Testis (tissue), 3 donors: ENCODE results near the gene TRIM9. TPM values are rescaled to one million over a fixed set of nuclear protein-coding genes. Genes with fewer than 3 reads are reported as not detected.

Experiments used
- DNase-seq: peaks from one replicate; pipeline ENCODE4 v3.0.0-alpha.2; 2019
- H3K27ac ChIP-seq, 2 donors: fragments of 200-600 bp; sonication (generic); one replicate each; pipeline ENCODE4 v1.5.1; 2019
- H3K27me3 ChIP-seq: fragments of 200-600 bp; sonication (generic); one replicate; pipeline ENCODE4 v1.5.1; 2019
- H3K36me3 ChIP-seq: fragments of 200-600 bp; sonication (generic); one replicate; pipeline ENCODE4 v1.5.1; 2017; ENCODE audit warnings: low read depth; ENCODE audit errors: missing control alignments
- H3K4me1 ChIP-seq: fragments of 200-600 bp; sonication (generic); one replicate; pipeline ENCODE4 v1.5.1; 2019
- H3K4me3 ChIP-seq, 2 donors: fragments of 200-600 bp; sonication (generic); one replicate each; pipeline ENCODE4 v1.5.1; 2017 to 2019
- H3K9me3 ChIP-seq: fragments of 200-600 bp; sonication (generic); one replicate; pipeline ENCODE4 v1.5.1; 2017
- POLR2A ChIP-seq: fragments of 450-650 bp; IDR thresholded peaks from one replicate; pipeline ENCODE4 v1.6.1; 2017; ENCODE audit warnings: antibody characterized with exemption, mild to moderate bottlenecking, moderate library complexity
- WGBS, 2 donors: methylation state at CpG; one replicate each; pipeline ENCODE4 v1.1.5; 2018; 5-methylcytosine and 5-hydroxymethylcytosine counted together
- intact Hi-C: fragments of 100-400 bp; cut with DNase I; formaldehyde crosslinking; loops from one replicate; pipeline ENCODE4 v1.15.1; 2023; ENCODE audit warnings: low total_unique reads
- polyA plus RNA-seq: library from polyadenylated mRNA; stranded (reverse); fragments of 350-450 nt; fragmentation: Illumina TruSeq; extraction: RNeasy Lipid Tissue Mini Kit (QIAGEN cat#74804); gene quantifications from one replicate; pipeline ENCODE4 v1.2.3, GENCODE V29; 2014; ENCODE audit warnings: low read depth, low replicate concordance; ENCODE audit not compliant: insufficient read depth
- total RNA-seq, 2 donors: library from RNA; depleted of rRNA; stranded (reverse); fragments of >200 nt; gene quantifications; one replicate each; pipeline ENCODE4 v1.2.3, GENCODE V29; 2016
- TF ChIP-seq, protein P1 (sequence below), 3 experiments: fragments of 450-650 bp in 2 of 3; fragments of 200-600 bp in 1 of 3; sonication (generic) in 1 of 3; IDR thresholded peaks; one replicate each; pipeline ENCODE4 v1.5.1; 2016 to 2019; ENCODE audit warnings: antibody characterized with exemption in 3 of 3, mild to moderate bottlenecking in 2 of 3, moderate library complexity in 1 of 3

The TRIM9 gene
- total and polyA plus RNA-seq, 3 donors from 2014 or later, result 2.1 to 8.5 (median 6.0) TPM

DNA sequence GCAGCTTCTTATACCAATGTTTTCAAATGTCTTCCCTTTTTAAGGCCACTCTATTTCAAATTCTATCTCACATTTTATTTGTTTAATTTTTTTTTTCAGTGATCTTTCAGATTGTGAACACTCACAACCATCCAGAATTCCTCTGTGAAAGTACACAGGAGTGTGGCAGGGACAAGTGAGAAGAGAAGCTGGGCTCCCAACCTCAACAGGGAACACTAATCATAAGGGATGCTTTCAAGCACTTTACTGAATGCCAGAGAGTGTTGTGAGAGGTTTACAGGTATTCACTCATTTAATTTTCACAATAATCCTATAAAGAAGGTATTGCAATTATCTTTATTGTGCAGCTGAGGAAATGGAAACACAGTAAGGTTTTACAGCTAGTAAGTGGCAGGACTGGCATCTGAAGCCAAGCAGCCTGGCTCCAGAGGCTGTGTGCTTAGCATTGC, 90.5 kb downstream of the TRIM9 start:
- no peaks in the 10 kb centered on the region for H3K36me3 ChIP-seq
- no peak for TF ChIP-seq POLR2A
- TF ChIP-seq, protein P1, sequence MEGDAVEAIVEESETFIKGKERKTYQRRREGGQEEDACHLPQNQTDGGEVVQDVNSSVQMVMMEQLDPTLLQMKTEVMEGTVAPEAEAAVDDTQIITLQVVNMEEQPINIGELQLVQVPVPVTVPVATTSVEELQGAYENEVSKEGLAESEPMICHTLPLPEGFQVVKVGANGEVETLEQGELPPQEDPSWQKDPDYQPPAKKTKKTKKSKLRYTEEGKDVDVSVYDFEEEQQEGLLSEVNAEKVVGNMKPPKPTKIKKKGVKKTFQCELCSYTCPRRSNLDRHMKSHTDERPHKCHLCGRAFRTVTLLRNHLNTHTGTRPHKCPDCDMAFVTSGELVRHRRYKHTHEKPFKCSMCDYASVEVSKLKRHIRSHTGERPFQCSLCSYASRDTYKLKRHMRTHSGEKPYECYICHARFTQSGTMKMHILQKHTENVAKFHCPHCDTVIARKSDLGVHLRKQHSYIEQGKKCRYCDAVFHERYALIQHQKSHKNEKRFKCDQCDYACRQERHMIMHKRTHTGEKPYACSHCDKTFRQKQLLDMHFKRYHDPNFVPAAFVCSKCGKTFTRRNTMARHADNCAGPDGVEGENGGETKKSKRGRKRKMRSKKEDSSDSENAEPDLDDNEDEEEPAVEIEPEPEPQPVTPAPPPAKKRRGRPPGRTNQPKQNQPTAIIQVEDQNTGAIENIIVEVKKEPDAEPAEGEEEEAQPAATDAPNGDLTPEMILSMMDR (IDR thresholded peaks at IDR 0.05), result no peak
- no peak overlapping the region for H3K4me3 ChIP-seq
- H3K4me1 ChIP-seq, result no peaks in the 10 kb centered on the region
- DNase-seq, result no peak
- H3K9me3 ChIP-seq, result no peaks in the 10 kb centered on the region
- H3K27ac ChIP-seq, result no peak overlapping the region
- no peaks in the 10 kb centered on the region for H3K27me3 ChIP-seq
- intact Hi-C loops, result no loop called here

DNA sequence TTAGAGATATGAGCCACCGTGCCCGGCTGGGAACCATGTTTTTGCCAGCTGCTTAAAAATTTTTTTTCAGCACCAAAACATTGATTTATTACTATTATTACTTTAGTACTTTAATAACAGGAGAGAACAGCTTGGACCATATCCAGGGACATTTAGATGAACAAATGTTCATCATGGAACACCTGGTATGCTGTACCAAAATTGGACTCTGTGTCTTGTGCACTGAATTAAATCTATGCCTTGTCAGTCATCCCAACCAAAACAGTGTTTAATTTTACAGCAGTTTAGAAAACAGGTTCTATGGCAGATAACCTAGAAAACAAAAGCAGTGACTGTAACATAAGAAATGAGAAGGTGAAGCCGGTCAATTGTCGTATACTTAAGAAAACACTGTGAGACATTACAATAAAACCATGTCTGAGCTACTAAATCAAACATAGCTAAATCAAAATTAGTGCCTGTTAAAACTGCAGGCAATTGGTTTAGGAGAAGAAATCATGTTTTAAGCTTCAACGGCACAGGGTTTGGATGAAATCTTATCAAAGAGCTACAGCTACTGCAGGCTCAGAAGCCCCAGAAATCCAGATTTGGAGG, 92.4 kb downstream of the TRIM9 start:
- Histone ChIP-seq H3K4me1 (no peaks in the 10 kb centered on the region), H3K9me3 (no peaks in the 10 kb centered on the region), H3K36me3 (no peaks in the 10 kb centered on the region), H3K27ac (no peak overlapping the region), H3K4me3 (no peak overlapping the region), H3K27me3 (no peaks in the 10 kb centered on the region)
- intact Hi-C loops, result no loop called here
- no peak for DNase-seq
- WGBS, 2 donors, result 74 to 82% methylated on average over 5 of the region's 5 CpGs
- TF ChIP-seq, protein P1 (IDR thresholded peaks at IDR 0.05), result no peak
- TF ChIP-seq POLR2A, result no peak

GRCh38 chr14:51000566-51000965, 94.3 kb downstream of the TRIM9 start:
- WGBS, 2 donors, result 82 to 91% methylated on average over 9 of the region's 9 CpGs

GRCh38 chr14:50999726-51000125, 95.2 kb downstream of the TRIM9 start:
- Histone ChIP-seq H3K27ac (no peak overlapping the region), H3K36me3 (no peaks in the 10 kb centered on the region), H3K27me3 (no peaks in the 10 kb centered on the region), H3K4me3 (no peak overlapping the region), H3K4me1 (no peaks in the 10 kb centered on the region), H3K9me3 (no peaks in the 10 kb centered on the region)
- TF ChIP-seq, protein P1 (IDR thresholded peaks at IDR 0.05), result no peak
- TF ChIP-seq POLR2A, result no peak
- DNase-seq, result no peak
- 95 to 97% methylated on average over 2 of the region's 2 CpGs for WGBS, 2 donors
- intact Hi-C loops, result no loop called here

More at GRCh38 chr14:51000566-51000965, 94.3 kb downstream of the TRIM9 start:
- Histone ChIP-seq H3K4me3 (no peak overlapping the region), H3K36me3 (no peaks in the 10 kb centered on the region), H3K27ac (no peak overlapping the region), H3K27me3 (no peaks in the 10 kb centered on the region), H3K4me1 (no peaks in the 10 kb centered on the region), H3K9me3 (no peaks in the 10 kb centered on the region)
- no peak for DNase-seq
- TF ChIP-seq, protein P1 (IDR thresholded peaks at IDR 0.05), result no peak
- no peak for TF ChIP-seq POLR2A
- intact Hi-C loops, result no loop called here

DNA sequence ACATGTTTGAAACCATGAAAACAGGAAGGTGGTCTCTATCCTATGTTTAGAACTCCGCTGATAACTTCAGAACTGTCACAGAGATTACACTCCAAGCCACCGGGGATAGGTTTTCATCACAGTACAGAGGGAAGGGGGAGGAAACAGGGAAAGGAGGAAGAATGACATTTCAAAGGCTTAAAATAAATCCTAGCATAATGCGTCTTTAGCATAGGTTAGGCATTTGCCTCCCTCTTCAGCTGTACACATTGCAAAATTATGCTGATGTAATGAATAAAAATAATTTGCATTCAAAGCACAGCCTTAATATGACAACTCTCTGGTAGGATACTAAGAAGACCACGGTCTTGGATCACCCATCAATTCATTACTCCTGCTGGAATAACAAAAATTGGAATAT, 96.3 kb downstream of the TRIM9 start:
- Histone ChIP-seq H3K36me3 (no peaks in the 10 kb centered on the region), H3K4me1 (no peaks in the 10 kb centered on the region), H3K27me3 (no peaks in the 10 kb centered on the region), H3K9me3 (no peaks in the 10 kb centered on the region), H3K27ac (no peak overlapping the region), H3K4me3 (no peak overlapping the region)
- no peak for TF ChIP-seq POLR2A
- TF ChIP-seq, protein P1 (IDR thresholded peaks at IDR 0.05), result no peak
- 83 to 86% methylated on average over 4 of the region's 4 CpGs for WGBS, 2 donors
- intact Hi-C loops, result no loop called here
- DNase-seq, result no peak
